ENCODE results near the gene SUMO3.
"Not testable (repeated sequence)": the region's sequence is repeated elsewhere in the genome, so short reads cannot be mapped to it uniquely, and the experiment has no call there.

SUMO3 gene

GRCh38 chr21:44846485-44847260 lies 28.8 kb upstream of the SUMO3 start:
- DNase-seq = no peak

GRCh38 chr21:44846224-44846484 lies 28.3 kb upstream of the SUMO3 start:
- DNase-seq = no peak

GRCh38 chr21:44845418-44846223 lies 27.8 kb upstream of the SUMO3 start:
- no peak for DNase-seq

- no peak for DNase-seq
Observed at GRCh38 chr21:44844256-44844655, 26.4 kb upstream of the SUMO3 start.

- no peak for DNase-seq
Observed at GRCh38 chr21:44842721-44843445, 25.0 kb upstream of the SUMO3 start.

- no peak for DNase-seq
Observed at GRCh38 chr21:44842087-44842486, 24.2 kb upstream of the SUMO3 start.

- DNase-seq = no peak
Observed at GRCh38 chr21:44840771-44841170, 22.9 kb upstream of the SUMO3 start.

GRCh38 chr21:44838951-44839350 lies 21.1 kb upstream of the SUMO3 start:
- no peak for DNase-seq

- DNase-seq = no peak
Observed at GRCh38 chr21:44838039-44838895, 20.4 kb upstream of the SUMO3 start.

- DNase-seq = no peak
Observed at GRCh38 chr21:44837537-44837936, 19.7 kb upstream of the SUMO3 start.

GRCh38 chr21:44836666-44837471 lies 19.0 kb upstream of the SUMO3 start:
- no peak for DNase-seq

GRCh38 chr21:44836349-44836665 lies 18.4 kb upstream of the SUMO3 start:
- no peak for DNase-seq

- DNase-seq = no peak
Observed at GRCh38 chr21:44835647-44835973, 17.7 kb upstream of the SUMO3 start.

GRCh38 chr21:44834951-44835646 lies 17.2 kb upstream of the SUMO3 start:
- no peak for DNase-seq

GRCh38 chr21:44834231-44834950 lies 16.5 kb upstream of the SUMO3 start:
- no peak for DNase-seq

- DNase-seq = no peak
Observed at GRCh38 chr21:44833663-44834062, 15.8 kb upstream of the SUMO3 start.

- not testable (repeated sequence) for DNase-seq
Observed at GRCh38 chr21:44832516-44833255, 14.8 kb upstream of the SUMO3 start.

- DNase-seq = no peak
Observed at GRCh38 chr21:44831227-44831860, 13.5 kb upstream of the SUMO3 start.

GRCh38 chr21:44829507-44830092 lies 11.7 kb upstream of the SUMO3 start:
- DNase-seq = no peak
